Natural killer cell treated with Interleukin-12 subunit alpha and Interleukin-12 subunit beta and Interleukin-15 and Interleukin-18, amount 100 ng/mL, for 72 hours (primary cell): Measurements from ENCODE around the gene TRAF3. TPM values are rescaled to one million over a fixed set of nuclear protein-coding genes. Genes with fewer than 3 reads are reported as not detected.

Source experiments
- ATAC-seq, 2 donors: fragments of 150-1000 bp; cut with Tn5 transposase in 1 of 2; sonication (Bioruptor Pico), chemical (Tn5 transposase) in 1 of 2; 2 replicates each; pipeline ENCODE4 v1.10.0; 2021
- DNase-seq: peaks from one replicate; pipeline ENCODE4 v3.0.0; 2022; ENCODE audit warnings: low spot score
- H3K27ac Mint-ChIP-seq, 2 donors: 1 replicate in 1 of 2; 2 replicates in 1 of 2; pipeline ENCODE4 v1.8.0; 2022; ENCODE audit warnings: mixed read lengths in 2 of 2, mild to moderate bottlenecking in 1 of 2, moderate library complexity in 1 of 2
- H3K27me3 Mint-ChIP-seq, 2 donors: 1 replicate in 1 of 2; 2 replicates in 1 of 2; pipeline ENCODE4 v1.8.0; 2022; ENCODE audit warnings: mixed read lengths in 2 of 2
- H3K36me3 Mint-ChIP-seq: one replicate; pipeline ENCODE4 v1.8.0; 2022; ENCODE audit warnings: mixed read lengths
- H3K4me1 Mint-ChIP-seq, 2 donors: 1 replicate in 1 of 2; 2 replicates in 1 of 2; pipeline ENCODE4 v1.8.0; 2022; ENCODE audit warnings: low read depth in 2 of 2, mixed read lengths in 2 of 2, mild to moderate bottlenecking in 1 of 2
- H3K4me3 Mint-ChIP-seq: one replicate; pipeline ENCODE4 v1.8.0; 2022; ENCODE audit warnings: mixed read lengths
- H3K9me3 Mint-ChIP-seq: 2 replicates; pipeline ENCODE4 v1.8.0; 2022; ENCODE audit warnings: mixed read lengths
- total RNA-seq, 2 donors: library from RNA; stranded (reverse); gene quantifications; one replicate each; pipeline ENCODE4 v1.2.3, GENCODE V29; 2022

The TRAF3 gene
- total RNA-seq, 2 donors from 2014 or later, result 37.6 to 84.6 TPM

- no peak for ATAC-seq
- Mint-ChIP-seq H3K36me3 (no peaks in the 10 kb centered on the region), H3K27ac (no peak overlapping the region), H3K27me3 (peaks cover 11 to 12% of the 10 kb centered on the region in 2 donors), H3K4me3 (no peak overlapping the region), H3K4me1 (peaks cover 0 to 4% of the 10 kb centered on the region in 2 donors), H3K9me3 (no peaks in the 10 kb centered on the region)
- peak; percentile 57 for DNase-seq
These were observed 153.0 kb downstream of the TRAF3 start for GRCh38 chr14:102930138-102930752.

GRCh38 chr14:102930753-102931579 is 153.7 kb downstream of the TRAF3 start:
- DNase-seq (peak; percentile 35), ATAC-seq (no peak)
- Mint-ChIP-seq H3K4me1 (peaks cover 0 to 4% of the 10 kb centered on the region in 2 donors), H3K27ac (no peak overlapping the region), H3K9me3 (no peaks in the 10 kb centered on the region), H3K4me3 (no peak overlapping the region), H3K36me3 (no peaks in the 10 kb centered on the region), H3K27me3 (peaks cover 6% of the 10 kb centered on the region in 2 donors)

- H3K36me3 Mint-ChIP-seq, result no peaks in the 10 kb centered on the region
- no peak overlapping the region for H3K27ac Mint-ChIP-seq
- ATAC-seq (no peak), DNase-seq (no peak)
- H3K9me3 Mint-ChIP-seq, result no peaks in the 10 kb centered on the region
- no peak overlapping the region for H3K4me3 Mint-ChIP-seq
- H3K27me3 Mint-ChIP-seq, result peaks cover 0 to 4% of the 10 kb centered on the region in 2 donors
- H3K4me1 Mint-ChIP-seq, result peaks cover 0 to 4% of the 10 kb centered on the region in 2 donors
These were observed 154.5 kb downstream of the TRAF3 start for GRCh38 chr14:102931580-102932285.

GRCh38 chr14:102932484-102933248 is 155.4 kb downstream of the TRAF3 start:
- ATAC-seq, result no peak
- H3K9me3 Mint-ChIP-seq, result no peaks in the 10 kb centered on the region
- H3K4me3 Mint-ChIP-seq, result no peak overlapping the region
- H3K4me1 Mint-ChIP-seq, result no peaks in the 10 kb centered on the region
- peaks cover 0 to 2% of the 10 kb centered on the region in 2 donors for H3K27me3 Mint-ChIP-seq
- H3K36me3 Mint-ChIP-seq, result no peaks in the 10 kb centered on the region
- H3K27ac Mint-ChIP-seq, result no peak overlapping the region
- no peak for DNase-seq

- no peaks in the 10 kb centered on the region for H3K9me3 Mint-ChIP-seq
- no peaks in the 10 kb centered on the region for H3K36me3 Mint-ChIP-seq
- peaks cover 0 to 2% of the 10 kb centered on the region in 2 donors for H3K27me3 Mint-ChIP-seq
- no peak overlapping the region for H3K27ac Mint-ChIP-seq
- H3K4me1 Mint-ChIP-seq, result no peaks in the 10 kb centered on the region
- ATAC-seq, result no peak
- no peak for DNase-seq
- no peak overlapping the region for H3K4me3 Mint-ChIP-seq
These were observed 156.5 kb downstream of the TRAF3 start for GRCh38 chr14:102933618-102934231.

- H3K27ac Mint-ChIP-seq, result no peak overlapping the region
- no peak for ATAC-seq
- H3K4me3 Mint-ChIP-seq, result no peak overlapping the region
- H3K4me1 Mint-ChIP-seq, result no peaks in the 10 kb centered on the region
- DNase-seq, result no peak
- no peaks in the 10 kb centered on the region for H3K9me3 Mint-ChIP-seq
- peaks cover 0 to 2% of the 10 kb centered on the region in 2 donors for H3K27me3 Mint-ChIP-seq
- H3K36me3 Mint-ChIP-seq, result no peaks in the 10 kb centered on the region
These were observed 158.5 kb downstream of the TRAF3 start for GRCh38 chr14:102935756-102936155.

GRCh38 chr14:102937331-102938175 is 160.3 kb downstream of the TRAF3 start:
- DNase-seq (no peak), ATAC-seq (no peak)
- Mint-ChIP-seq H3K4me1 (no peaks in the 10 kb centered on the region), H3K4me3 (no peak overlapping the region), H3K9me3 (no peaks in the 10 kb centered on the region), H3K27ac (no peak overlapping the region), H3K36me3 (no peaks in the 10 kb centered on the region), H3K27me3 (peaks cover 0 to 2% of the 10 kb centered on the region in 2 donors)

GRCh38 chr14:102938191-102938590 is 160.9 kb downstream of the TRAF3 start:
- Mint-ChIP-seq H3K27me3 (peaks cover 0 to 2% of the 10 kb centered on the region in 2 donors), H3K36me3 (no peaks in the 10 kb centered on the region), H3K4me1 (no peaks in the 10 kb centered on the region), H3K27ac (no peak overlapping the region), H3K9me3 (no peaks in the 10 kb centered on the region), H3K4me3 (no peak overlapping the region)
- DNase-seq (no peak), ATAC-seq (no peak)

- DNase-seq (no peak), ATAC-seq (peak in 1 of 2 donors; percentile 4)
- Mint-ChIP-seq H3K4me1 (no peaks in the 10 kb centered on the region), H3K27ac (no peak overlapping the region), H3K9me3 (no peaks in the 10 kb centered on the region), H3K36me3 (no peaks in the 10 kb centered on the region), H3K27me3 (peaks cover 0 to 2% of the 10 kb centered on the region in 2 donors), H3K4me3 (no peak overlapping the region)
These were observed 162.1 kb downstream of the TRAF3 start for GRCh38 chr14:102939329-102939728.

- Mint-ChIP-seq H3K36me3 (no peaks in the 10 kb centered on the region), H3K27ac (no peak overlapping the region), H3K4me1 (no peaks in the 10 kb centered on the region), H3K27me3 (peaks cover 0 to 2% of the 10 kb centered on the region in 2 donors), H3K4me3 (no peak overlapping the region), H3K9me3 (no peaks in the 10 kb centered on the region)
- ATAC-seq, result no peak
- no peak for DNase-seq
These were observed 162.7 kb downstream of the TRAF3 start for GRCh38 chr14:102939820-102940561.

- no peak overlapping the region for H3K4me3 Mint-ChIP-seq
- no peak overlapping the region for H3K27ac Mint-ChIP-seq
- H3K27me3 Mint-ChIP-seq, result peaks cover 0 to 2% of the 10 kb centered on the region in 2 donors
- no peaks in the 10 kb centered on the region for H3K9me3 Mint-ChIP-seq
- no peaks in the 10 kb centered on the region for H3K4me1 Mint-ChIP-seq
- H3K36me3 Mint-ChIP-seq, result no peaks in the 10 kb centered on the region
- ATAC-seq (no peak), DNase-seq (no peak)
These were observed 163.6 kb downstream of the TRAF3 start for GRCh38 chr14:102940729-102941362.
